HL-60/S4 treated with phorbol 12-myristate 13-acetate at 8.2 ng/mL for 4 days and 3 days (cell line): ENCODE results near the gene HDAC8.
"Not testable (repeated sequence)": the region's sequence is repeated elsewhere in the genome, so short reads cannot be mapped to it uniquely, and the experiment has no call there.

Source experiments
- in situ Hi-C: fragments of 300-500 bp; cut with MboI; formaldehyde crosslinking; loops from 2 replicates; pipeline ENCODE4 v1.15.0; 2022; ENCODE audit warnings: low sequenced_read_pairs

The HDAC8 gene

DNA sequence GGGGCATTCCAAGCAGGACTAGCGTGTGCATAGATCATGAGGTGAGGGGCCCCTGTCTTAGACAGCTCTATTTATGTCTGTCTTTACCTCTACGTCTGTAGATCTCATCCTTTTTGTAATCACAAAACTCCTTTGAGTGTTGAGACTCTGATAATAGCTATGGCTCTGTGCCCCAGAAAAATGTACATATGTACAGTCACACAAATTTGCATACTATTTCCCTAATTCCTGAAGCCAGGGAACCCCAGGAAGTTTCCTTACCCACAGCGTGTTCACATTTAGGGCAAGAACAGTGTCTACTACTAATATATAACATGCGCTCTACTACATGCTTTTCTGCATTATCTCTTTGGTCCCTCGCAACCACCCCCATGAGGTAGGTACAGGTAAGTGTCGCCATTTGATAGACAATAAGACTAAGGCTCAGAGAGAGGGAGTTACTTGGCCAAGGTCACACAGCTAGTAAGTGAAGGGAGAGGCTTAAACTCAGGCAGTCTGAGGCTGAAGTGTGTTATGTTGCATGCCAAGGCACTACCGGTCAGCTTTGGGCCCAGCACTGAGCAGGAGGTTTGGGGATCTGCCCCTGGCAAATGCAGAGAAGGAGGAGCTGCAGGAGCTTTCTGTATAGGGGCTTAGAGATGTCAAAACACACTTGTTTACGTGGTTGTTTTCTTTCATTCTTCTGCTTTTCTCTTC is 245.9 kb downstream of the HDAC8 start:
- in situ Hi-C loops: no loop called here

GRCh38 chrX:72319651-72320050 is 253.0 kb downstream of the HDAC8 start:
- in situ Hi-C loops: not testable (repeated sequence)

DNA sequence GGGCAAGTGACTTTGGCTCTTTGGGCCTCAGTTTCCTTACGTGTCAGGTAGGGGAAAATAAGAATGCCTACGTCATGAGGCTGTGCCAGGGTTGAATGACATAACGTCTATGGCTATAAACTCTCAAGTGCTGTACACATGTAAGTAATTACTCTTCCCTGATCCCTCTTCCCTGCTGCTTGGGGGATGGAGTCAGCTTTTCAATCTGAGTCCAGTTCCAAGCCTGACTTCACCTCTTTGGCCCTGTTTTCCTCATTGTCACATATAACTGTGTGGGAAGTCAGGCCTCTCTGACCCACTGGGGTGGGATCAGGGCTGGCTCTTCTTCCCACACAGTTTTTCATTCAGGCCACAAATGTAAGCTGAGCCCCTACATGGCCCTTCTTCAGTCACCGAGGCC is 255.5 kb downstream of the HDAC8 start:
- in situ Hi-C loops: no loop called here

GRCh38 chrX:72316408-72317110 is 256.1 kb downstream of the HDAC8 start:
- in situ Hi-C loops: no loop called here

DNA sequence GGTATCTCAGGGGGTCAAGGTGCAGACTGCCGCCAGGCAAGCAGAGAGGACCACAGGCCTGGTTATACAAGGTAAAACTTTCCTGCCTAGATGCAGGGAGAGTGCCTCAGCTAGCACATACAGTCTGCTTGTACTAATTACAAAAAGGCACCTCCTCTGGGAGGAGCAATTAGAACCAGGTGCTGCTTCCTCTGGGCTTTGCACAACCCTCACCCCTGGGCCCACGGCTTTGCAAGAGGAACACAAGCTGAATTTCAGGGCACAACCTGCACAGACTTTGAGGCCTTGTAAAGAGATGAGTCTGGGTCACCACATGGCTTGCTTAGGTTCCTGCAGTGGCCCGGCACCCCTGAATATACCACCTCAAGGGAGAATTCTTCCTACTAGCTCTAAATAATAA is 257.8 kb downstream of the HDAC8 start:
- in situ Hi-C loops: no loop called here

DNA sequence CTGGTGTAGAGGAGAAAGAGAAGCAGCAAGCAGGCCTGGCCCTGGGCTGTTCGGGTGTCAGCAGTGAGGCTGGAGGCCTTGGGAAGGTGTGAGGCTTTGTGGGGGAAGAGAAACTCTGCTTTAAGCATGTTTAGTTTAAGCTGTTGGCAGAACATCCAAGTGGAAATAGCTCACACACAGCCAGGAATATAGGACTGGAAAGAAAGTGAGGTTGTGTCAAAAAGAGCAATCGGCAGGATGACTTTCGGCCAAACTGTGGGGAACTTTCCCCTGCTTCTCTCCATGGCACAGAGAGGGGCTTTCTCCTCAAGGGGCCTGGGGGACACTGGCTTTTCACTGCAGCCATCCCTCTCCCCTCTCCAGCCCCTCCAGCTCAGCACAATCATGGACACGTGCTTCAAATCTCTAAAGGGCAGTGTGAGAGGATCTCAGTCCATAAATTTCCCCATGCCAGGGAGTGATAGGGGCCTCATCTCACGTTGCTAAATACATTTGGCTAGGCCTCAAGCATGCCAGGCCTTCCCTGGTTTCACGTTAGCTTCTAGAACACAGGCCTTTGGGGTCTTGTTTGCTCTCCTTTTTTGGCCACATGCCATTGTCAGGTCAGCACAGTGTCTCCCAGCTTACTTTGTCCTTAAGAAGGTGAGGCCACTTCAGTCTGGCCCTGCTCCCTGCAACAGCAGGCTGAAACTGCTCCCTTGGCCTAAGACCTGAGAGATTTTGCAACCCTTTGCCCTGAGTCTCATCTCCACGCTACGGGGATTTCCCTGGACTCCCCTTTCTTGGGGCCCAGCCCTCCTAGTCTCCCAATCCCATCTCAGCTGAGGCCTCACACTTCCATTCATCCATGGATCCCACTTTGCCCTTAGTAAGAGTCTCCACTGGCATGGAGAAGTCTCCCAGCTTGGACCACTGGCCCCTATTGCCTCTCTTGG is 258.7 kb downstream of the HDAC8 start:
- in situ Hi-C loops: no loop called here

- in situ Hi-C loops: no loop called here
Observed at GRCh38 chrX:72312311-72312940, 260.2 kb downstream of the HDAC8 start.

DNA sequence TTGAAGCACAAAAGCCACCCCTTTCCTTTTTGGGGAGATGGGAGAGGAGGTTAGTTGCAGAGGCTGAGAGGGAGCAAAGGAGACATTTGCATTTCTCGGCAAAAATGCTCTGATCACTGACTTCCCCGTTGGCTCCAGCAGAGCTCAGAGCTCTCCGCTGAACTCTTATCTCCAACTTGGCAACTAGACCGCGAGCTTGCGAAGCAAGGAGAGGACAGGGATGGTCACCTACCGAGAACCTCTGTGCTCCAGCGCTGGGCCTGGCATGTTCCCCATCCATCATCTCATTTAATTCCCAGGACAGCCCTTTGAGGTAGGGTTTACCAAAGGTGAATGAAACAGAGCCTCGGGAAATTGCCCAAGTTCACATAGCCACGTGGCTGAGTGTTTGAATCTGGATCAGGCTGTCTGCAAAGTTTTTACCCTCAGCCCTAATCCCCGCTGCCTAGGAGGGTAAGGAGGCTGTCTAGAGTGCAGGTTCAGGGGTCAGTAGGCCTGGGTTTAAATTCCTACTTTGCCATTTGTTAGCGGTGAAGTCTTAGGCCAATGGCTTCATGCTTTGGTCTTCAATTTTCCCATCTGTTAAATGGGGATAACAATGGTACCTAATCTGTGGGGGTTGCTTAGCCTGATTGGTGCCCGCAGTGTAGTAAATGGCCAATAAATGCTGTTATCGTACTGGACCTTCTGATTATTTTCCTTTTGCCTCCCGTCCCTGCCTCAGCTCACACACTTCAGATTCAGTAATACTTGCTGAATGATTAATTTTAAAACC is 263.2 kb downstream of the HDAC8 start:
- in situ Hi-C loops: no loop called here

DNA sequence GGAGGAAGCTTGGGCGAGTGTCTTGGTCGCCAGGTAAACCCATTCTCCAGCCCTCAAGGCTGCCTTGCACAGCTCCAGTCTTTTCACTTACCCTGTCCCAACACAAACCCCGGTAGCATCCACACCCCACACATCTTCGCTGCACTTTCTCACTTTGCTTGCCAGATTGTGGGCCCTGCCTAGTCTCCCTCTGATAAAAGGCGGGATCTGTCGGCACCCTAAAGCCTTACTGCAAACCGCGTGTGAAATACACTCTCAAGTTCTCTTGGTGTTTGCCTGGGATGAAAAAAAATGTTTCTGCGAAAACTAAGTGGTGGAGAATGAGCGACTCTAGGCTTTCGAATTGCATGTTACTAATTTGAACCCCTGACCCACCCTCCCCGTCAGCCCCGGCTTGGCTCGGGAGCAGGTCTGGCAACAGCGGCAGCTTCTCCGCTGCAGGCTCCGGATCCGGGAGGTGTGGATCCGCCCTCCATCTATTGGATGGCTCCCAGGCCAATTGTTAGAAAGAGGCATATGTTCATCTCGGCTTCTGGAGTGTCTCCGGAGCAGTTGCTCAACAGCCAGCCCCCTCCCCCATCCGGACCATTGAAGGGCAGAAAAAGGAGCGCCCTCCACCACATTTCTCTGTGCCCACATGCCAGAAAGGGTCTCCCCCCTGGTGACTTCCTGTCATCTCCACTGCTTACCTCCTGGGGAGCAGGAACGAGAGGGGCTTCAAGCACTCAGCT is 263.9 kb downstream of the HDAC8 start:
- in situ Hi-C loops: no loop called here

DNA sequence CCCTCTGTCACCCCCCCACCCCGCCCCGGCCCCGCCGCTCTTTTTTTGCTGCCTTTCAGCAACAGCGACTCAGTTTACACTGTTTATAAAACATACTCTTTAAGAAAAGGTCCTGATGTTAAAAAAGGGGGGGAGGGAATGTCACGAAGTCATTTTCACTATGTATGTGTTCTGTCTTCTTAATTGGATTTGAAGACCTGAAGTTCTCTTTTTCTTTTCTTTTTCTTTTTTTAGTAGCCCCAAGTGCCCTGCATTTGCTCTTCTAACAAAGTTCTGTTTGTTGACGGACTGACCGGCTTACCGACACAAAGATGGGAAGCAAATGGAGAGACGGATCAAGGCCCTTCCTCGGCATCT is 264.5 kb downstream of the HDAC8 start:
- in situ Hi-C loops: no loop called here

GRCh38 chrX:72307646-72308051 is 265.0 kb downstream of the HDAC8 start:
- in situ Hi-C loops: no loop called here

DNA sequence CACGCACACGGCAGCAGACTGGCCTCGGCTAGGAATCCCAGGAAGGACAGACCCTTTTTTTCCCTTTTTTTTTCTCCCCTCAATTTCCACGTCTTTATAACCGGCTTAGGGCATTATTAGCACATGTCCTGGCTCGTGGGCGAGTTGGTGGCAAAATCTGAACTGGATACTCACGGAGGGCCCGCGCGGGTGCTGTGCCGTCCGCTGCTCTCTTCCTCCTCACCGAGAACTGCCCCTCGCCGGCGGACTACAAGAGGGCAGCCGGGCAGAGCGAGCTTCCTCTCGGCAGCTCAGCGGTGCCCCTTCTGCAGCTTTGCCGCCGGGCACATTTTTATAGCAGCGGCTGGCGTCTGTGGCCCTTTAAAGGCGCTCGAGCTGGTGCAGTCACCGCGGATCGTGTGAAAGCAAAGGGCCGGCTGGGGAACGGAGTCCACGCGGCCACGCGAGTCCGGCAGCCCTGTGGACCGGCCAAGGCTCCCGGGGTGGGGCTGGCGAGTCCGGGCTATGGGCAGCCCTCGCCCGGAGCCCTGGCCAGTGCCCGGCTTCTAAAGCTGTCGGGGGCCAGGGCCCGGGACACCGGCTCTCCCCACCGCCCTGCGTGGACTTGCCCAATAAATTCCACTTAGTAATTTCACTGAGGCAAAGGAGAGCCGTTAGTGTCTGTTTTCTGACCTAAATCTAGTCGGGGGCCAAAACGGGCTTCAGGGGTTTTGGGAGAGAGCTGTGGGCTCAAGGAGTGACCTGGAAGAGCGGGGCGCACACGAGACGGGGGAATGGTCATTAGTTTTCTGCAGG is 265.6 kb downstream of the HDAC8 start:
- in situ Hi-C loops: no loop called here

DNA sequence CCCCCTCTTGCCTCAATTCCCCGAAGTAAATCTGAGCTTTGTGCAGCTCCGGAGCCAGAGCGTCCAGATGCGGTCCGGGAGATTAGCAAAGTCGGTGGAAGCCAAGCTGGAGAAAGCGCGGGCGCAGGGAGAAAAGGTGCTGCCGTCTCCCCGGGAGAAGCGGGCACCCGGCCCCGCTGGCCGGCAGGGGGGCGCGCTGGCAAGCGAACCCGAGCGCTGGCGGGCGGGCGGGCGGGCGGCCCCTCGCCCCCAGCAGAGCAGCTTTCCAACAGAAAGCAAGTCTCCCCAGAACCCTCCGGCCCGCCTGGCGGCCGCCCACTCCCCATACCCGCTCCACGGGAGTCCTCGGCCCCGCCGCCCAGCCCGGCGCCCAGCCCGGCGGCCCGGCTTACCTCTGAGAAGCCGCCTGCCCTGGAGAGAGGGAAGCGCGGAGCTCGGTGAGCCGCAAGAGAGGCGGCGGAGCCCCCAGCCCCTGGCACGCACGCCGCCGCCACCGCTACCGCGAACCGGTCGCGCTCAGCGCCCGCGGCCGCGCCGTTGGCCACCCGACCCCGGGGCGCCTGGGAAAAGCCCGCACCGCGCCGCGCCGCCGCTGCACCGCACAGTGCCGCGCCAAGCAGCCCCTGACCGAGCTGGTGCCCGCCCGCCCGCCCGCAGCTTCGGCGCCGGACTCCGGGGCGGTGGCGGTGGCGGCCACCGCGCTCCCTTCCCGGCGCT is 266.4 kb downstream of the HDAC8 start:
- in situ Hi-C loops: no loop called here

DNA sequence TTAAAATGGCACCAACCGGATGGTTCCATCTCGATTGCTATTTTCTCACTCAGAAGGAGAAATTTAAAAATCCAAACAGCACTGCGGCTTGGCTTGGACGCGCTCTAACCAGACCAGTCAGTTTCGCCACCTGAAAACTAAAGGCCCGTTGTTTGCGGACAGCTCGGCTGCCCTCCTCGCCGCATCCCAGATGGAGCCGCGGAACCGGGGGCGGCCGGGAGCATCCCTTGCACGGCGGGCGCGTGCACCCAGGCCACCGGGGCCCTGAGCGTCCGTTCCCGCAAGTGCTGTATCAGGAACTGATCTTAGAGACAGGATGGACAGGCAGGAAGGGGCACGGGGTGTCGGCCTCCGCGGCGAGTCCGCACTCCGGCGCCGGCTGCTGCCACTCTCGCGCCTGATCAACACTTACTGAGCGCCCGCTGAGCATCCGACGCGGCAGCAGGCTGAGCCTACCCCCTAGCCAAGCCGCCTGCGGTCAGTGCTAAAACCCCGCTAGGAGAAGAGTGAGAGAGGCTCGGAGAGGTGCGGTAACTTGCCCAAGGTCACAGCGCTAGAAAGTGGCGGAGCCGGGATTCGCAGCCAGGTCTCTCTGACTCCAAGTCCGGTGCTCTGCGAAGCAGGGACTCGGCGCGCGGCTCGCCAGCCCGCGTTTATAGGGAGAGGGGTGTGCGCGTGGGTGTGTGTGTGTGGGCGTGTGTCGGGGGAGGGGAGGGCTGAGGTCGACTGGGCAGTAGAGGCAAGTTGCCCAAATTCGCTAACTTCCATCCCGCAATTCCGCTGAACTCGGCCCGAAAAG is 267.2 kb downstream of the HDAC8 start, which contains the start of gene CITED1:
Gene CITED1 (minus strand): TSS at position 629 of the 799 bp plus-strand sequence. CDS start 3,045 bp downstream, outside the sequence.
- in situ Hi-C loops: no loop called here

DNA sequence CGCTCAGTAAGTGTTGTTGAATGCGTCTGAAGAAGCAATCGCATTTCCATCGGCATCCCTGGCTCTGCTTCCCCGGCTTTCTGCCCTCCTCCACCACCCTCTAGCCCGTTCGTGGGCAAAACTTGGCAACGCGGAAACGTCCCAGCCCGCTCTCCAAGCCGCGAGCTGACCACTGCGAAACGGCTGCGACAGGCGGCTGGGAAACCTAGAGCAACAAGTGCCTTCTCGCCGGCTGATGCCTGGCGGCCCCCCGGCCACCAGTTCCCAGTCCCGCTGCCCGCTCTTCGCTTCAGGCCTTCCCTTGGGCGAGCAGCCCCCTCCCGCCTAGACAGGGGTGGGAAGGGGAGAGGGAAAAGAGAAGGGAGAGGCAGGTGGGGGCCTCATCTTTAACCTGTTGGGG is 267.8 kb downstream of the HDAC8 start:
- in situ Hi-C loops: no loop called here

GRCh38 chrX:72301781-72302180 is 270.9 kb downstream of the HDAC8 start:
- in situ Hi-C loops: no loop called here

GRCh38 chrX:72299891-72300630 is 272.6 kb downstream of the HDAC8 start:
- in situ Hi-C loops: no loop called here
